ENCODE measurements around the gene MRPL53. TPM values are rescaled to one million over a fixed set of nuclear protein-coding genes. Genes with fewer than 3 reads are reported as not detected.
A peak's percentile ranks its signal among the peaks of the same experiment; 100 is the strongest.

Gene MRPL53
- total and polyA plus RNA-seq, 9 of the 15 experiments (the other 6 are each of a cell fraction or from before 2014, with no cell fraction given) = 11.5 to 87.9 (median 41.1) TPM

GRCh38 chr2:74454654-74455511 lies 17.6 kb downstream of the MRPL53 start, which contains the start of gene INO80B (continued):
- peak in 1 of 2 experiments; percentile 51; a peak in 1 of 4 replicates for TF ChIP-seq ZMIZ1 (IDR thresholded peaks at IDR 0.05; ENCODE audit: low read depth in 2 of 2, low read length in 2 of 2)
- peak in 1 of 2 experiments; percentile 80; a peak in 2 of 4 replicates for TF ChIP-seq CSDE1 (IDR thresholded peaks at IDR 0.05)
- TF ChIP-seq BRCA1 (IDR thresholded peaks at IDR 0.05) = no peak
- no peak for TF ChIP-seq BRCA1 (CRISPR knock-in tag; IDR thresholded peaks at IDR 0.05)
- TF ChIP-seq ESRRA (IDR thresholded peaks at IDR 0.05; ENCODE audit: borderline replicate concordance, low read depth) = peak; percentile 73; the same call in 1 of the 2 replicates
- TF ChIP-seq ZBTB12 (CRISPR knock-in tag; IDR thresholded peaks at IDR 0.05) = 0 out of 2 replicates have a peak, but pooled peaks have one; percentile 62
- TF ChIP-seq NCOR1 (IDR thresholded peaks at IDR 0.05) = peak; percentile 97
- TF ChIP-seq NFIC (IDR thresholded peaks at IDR 0.05) = peak; percentile 57
- peak; percentile 37 for TF ChIP-seq POLR2B (IDR thresholded peaks at IDR 0.05; ENCODE audit: low read depth, partially characterized antibody)
- TF ChIP-seq HDAC2 (IDR thresholded peaks at IDR 0.05) = peak; percentile 93
- TF ChIP-seq RREB1 (CRISPR knock-in tag; IDR thresholded peaks at IDR 0.05) = 0 out of 2 replicates have a peak, but pooled peaks have one; percentile 26
- peak in 1 of 2 experiments; percentile 96; a peak in 2 of 4 replicates for TF ChIP-seq KDM4B (IDR thresholded peaks at IDR 0.05; ENCODE audit: borderline replicate concordance in 2 of 2, low read depth in 1 of 2)
- peak; percentile 30; the same call in 1 of the 2 replicates for TF ChIP-seq ZNF175 (CRISPR knock-in tag; IDR thresholded peaks at IDR 0.05; ENCODE audit: low read depth)
- TF ChIP-seq STAT5B (CRISPR knock-in tag; IDR thresholded peaks at IDR 0.05) = no peak
- peak; percentile 84 for TF ChIP-seq ZKSCAN1 (IDR thresholded peaks at IDR 0.05; ENCODE audit: low read depth, low read length)
- TF ChIP-seq HIVEP1 (CRISPR knock-in tag; IDR thresholded peaks at IDR 0.05) = peak; percentile 61; the same call in 1 of the 2 replicates
- TF ChIP-seq PURB (CRISPR knock-in tag; IDR thresholded peaks at IDR 0.05; ENCODE audit: low read depth) = no peak
